NB4 (cell line): ENCODE results near the gene RSBN1.

ENCODE experiments used
- MYC ChIP-seq: IDR thresholded peaks from 2 replicates; pipeline ENCODE4 v1.6.1; 2011; ENCODE audit warnings: low read depth, low read length
- POLR2A ChIP-seq: IDR thresholded peaks from 2 replicates; pipeline ENCODE4 v1.6.1; 2011; ENCODE audit warnings: mild to moderate bottlenecking; ENCODE audit not compliant: insufficient read length; ENCODE audit errors: extremely low read depth
- TF ChIP-seq, protein P1 (sequence below): IDR thresholded peaks from one replicate; pipeline ENCODE4 v1.5.1; 2012; ENCODE audit warnings: low read depth, low read length
- TF ChIP-seq, protein P2 (sequence below): IDR thresholded peaks from 2 replicates; pipeline ENCODE4 v1.6.1; 2011; ENCODE audit warnings: low read depth, low read length

DNA sequence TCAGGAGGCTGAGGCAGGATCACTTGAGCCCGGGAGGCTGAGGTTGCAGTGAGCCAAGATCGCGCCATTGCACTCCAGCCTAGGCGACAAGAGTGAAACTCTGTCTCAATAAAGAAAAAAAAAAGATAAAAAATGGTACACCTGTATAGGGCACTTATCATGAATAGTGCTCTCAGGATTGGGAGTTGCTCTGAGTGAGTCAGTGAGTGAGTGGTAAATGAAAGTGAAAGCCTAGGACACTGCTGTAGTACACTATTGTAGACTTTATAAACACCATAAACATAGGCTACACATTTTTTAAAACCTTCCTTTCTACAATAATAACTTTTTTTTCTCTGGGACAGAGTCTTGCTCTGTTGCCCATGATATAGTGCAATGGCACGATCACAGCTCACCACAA, 69.8 kb downstream of the RSBN1 start:
- TF ChIP-seq, protein P1, sequence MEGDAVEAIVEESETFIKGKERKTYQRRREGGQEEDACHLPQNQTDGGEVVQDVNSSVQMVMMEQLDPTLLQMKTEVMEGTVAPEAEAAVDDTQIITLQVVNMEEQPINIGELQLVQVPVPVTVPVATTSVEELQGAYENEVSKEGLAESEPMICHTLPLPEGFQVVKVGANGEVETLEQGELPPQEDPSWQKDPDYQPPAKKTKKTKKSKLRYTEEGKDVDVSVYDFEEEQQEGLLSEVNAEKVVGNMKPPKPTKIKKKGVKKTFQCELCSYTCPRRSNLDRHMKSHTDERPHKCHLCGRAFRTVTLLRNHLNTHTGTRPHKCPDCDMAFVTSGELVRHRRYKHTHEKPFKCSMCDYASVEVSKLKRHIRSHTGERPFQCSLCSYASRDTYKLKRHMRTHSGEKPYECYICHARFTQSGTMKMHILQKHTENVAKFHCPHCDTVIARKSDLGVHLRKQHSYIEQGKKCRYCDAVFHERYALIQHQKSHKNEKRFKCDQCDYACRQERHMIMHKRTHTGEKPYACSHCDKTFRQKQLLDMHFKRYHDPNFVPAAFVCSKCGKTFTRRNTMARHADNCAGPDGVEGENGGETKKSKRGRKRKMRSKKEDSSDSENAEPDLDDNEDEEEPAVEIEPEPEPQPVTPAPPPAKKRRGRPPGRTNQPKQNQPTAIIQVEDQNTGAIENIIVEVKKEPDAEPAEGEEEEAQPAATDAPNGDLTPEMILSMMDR = no peak
- TF ChIP-seq, protein P2, sequence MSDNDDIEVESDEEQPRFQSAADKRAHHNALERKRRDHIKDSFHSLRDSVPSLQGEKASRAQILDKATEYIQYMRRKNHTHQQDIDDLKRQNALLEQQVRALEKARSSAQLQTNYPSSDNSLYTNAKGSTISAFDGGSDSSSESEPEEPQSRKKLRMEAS = no peak
- TF ChIP-seq POLR2A (no peak), MYC (no peak)
